Stimulated activated CD4-positive, alpha-beta T cell treated with anti-CD3 and anti-CD28 coated beads, Interleukin-2, amount 100 ng/mL, for 4 hours (primary cell): ENCODE measurements around the gene CCDC158.
"Not testable (repeated sequence)": the region's sequence is repeated elsewhere in the genome, so short reads cannot be mapped to it uniquely, and the experiment has no call there.

Experiments
- DNase-seq: peaks from one replicate; pipeline ENCODE4 v3.0.0-alpha.2; 2020; ENCODE audit warnings: low read depth

Gene CCDC158

DNA sequence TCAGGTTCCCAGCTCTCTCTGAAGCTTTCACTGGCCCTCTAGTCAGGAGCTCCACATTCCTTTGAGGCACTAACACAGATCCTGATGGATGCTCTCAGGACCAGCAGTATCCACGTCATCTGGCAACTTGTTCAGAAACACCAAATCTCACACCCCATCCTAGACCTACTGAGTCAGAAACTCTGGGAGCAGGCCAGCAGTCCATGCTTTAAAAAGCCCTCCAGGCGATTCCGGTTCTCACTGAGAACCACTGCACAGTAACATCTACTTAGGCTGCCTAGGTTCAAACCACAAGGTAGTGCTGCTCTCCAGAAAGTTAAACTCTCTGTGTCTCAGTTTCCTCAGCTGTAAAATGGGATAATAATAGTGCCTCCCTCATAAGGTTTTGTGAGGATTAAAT, 55.3 kb downstream of the CCDC158 start:
- DNase-seq = no peak

DNA sequence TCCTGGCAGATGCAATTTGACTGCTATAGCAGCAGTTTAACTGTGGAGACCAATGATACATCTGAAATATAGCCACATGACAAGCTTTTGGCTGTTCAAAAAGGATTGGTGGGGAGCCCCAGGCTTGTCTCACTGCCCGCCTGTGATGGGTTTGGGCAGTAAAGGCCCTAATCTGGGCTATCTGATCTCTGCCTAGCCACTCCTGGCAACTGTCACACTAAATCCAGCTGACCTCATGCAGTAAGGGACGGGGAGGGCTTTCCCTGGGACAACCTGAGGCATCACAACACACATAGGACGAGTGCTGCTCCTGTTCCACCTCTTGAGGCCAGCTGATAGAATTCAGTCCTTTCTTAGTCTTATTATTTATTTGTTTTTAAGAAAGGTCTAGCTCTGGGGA, 56.2 kb downstream of the CCDC158 start:
- no peak for DNase-seq

DNA sequence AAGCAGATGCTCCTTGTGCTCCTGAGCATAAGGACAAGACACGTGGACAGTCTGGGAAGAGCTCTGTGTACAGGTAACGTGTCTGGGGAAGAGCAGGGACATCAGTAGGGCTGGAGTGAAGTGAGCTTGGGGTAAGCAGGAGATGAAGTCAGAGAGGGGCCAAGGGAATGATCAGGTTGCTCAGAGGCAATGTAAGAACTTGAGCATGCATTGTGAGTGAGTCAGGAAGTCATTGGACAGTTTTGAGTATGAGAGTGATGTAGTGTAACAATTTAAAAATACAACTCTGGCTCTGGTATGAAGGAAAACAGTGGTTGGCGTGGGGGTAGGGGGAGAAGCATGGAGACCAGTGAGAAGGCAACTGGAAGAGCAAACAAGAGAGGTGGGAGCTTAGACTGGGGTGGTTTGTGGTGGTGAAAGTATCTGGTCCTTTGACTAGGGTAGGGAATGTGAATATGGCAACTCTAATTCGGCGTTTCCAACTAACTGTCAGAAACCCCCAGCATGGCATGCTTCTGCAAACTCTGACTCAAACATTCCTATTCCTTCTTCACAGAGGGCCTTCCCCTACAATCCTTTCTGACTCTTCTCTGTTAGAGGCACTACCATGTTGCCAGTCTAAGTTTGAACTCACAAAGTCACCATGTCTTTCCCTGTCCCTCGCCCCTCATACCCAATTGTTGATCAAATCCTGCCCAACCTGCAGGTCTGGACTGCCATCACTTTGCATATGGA, 57.2 kb downstream of the CCDC158 start:
- DNase-seq = no peak

DNA sequence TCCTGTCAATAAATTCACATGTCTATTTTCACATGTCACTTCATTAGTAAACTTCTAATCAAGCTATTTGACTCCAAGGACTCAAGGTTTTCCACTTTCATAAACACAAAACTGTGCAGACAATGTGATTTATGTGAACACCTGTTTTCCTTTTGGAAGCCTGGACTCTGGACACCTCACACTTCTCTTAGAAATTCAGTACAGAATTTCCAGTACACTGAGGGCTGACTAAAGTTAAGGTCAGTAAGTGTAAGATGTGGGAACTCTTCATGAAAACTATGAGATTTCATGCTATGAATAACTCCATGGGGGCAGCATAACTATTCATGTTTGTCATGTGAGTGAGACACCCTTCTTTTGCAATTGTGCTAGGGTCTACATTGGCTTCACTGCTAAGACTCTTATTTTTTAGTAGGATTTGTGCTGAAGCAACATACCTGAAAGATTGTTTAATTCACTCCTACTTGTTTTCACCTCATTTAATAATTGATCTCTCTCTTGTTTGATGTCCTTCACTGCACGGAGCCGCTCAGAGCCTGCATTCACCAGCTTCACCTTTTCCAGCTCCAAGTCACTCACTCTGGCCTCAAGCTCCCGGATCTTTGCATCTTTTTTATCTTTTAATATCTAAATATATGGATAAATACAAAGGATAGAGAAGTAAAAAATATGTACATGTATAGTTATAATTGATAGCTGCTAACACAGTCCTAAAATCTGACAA, 59.1 kb downstream of the CCDC158 start:
- DNase-seq = no peak

DNA sequence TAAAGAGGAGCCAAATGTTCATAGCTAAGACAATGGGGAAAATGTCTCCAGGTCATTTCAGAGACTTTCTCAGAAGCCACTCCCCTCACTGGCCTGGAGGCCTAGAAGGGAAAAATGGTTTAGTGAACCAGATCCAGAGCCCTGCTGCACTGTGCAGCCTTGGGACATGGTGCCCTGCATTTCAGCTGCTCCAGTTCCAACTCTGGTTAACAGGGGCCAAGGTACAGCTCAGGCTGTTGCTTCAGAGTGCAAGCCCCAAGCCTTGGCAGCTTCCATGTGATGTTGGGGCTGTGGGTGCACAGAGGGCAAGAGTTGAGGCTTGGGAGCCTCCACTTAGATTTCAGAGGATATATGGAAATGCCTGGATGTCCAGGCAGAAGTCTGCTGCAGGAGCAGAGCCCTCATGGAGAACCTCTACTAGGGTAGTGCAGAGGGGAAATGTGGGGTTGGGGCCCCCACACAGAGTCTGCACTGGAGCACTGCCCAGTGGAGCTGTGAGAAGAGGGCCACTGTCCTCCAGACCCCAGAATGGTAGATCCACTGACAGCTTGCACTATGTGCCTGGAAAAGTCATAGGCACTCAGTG, 61.0 kb downstream of the CCDC158 start:
- DNase-seq = not testable (repeated sequence)

DNA sequence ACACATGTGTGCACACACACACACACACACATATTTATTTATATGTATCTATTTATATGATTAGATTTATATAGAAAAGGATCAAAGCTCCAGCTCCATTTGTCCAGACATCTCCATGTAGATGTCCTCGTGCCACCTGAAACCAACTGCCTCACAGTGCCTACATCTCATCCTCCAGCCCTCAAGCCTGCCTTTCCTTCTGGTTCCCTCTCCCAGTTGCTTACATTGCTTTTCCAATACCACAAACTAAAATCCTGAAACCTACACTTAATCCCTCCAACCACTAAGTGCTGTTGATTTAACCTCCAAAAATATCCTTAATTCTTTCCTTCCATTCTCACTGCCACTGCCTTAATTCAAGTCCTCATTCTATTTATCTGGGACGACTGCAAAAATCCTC, 63.0 kb downstream of the CCDC158 start:
- DNase-seq = no peak

DNA sequence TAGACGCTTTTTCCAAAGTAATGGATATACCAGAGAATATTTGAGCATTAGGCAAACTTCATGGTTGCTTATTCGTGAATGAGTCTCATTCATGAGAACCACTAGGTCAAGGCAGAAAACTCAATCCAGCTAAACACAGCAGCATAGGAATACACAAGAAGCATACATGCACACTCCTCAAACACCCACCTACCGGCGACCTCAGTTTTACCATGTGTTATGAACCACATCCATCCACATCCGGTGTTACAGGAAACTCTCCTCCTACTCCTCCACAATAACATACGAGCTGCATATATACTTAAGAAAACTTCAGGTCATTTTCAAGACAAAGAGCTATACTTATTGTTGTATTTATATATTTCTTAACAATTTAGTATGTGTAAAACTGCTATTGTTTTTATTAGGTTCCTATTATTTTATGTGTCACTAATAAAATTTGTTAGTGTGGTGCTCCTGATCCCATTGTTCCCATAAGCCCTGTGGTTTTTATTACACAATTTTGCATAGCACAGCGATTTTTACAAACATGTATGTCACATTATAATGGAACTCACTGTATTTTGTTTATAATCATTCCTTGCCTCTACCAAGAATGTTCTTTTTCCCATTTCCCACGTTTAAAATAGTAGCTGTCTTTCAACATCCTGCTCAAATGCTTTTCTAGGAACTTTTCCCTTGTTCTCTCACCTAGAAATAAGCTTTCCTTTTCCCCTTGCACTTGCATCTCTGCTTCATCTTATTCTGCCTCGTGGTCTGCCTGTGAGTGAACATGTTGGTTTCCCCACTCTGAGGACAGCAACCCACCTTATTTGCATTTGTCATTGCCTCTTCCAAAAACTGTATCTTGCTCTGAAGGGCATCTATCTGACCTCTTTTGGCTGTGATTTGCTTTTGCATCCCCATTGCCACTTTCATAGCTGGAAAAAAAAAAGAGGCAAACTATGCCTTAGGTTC, 66.1 kb downstream of the CCDC158 start:
- DNase-seq = no peak

DNA sequence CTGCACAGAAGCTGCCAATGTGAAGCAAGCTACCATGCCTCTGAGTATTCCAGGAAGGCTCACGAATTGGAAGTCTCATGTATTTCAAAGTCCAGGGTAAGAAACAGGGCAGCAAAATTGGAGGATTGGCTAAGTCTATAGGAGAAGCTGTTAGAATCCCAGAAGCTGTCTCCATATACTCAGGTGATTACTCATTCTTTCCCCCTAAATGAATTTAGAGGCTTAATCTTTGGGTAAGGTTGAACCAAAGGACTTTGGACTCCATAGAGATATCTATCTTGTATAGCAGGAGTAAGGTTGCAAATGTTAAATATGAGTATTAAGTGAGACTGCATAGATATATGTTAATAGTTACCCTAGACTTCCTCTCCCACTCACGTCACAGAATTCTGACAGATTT, 78.1 kb downstream of the CCDC158 start:
- no peak for DNase-seq

DNA sequence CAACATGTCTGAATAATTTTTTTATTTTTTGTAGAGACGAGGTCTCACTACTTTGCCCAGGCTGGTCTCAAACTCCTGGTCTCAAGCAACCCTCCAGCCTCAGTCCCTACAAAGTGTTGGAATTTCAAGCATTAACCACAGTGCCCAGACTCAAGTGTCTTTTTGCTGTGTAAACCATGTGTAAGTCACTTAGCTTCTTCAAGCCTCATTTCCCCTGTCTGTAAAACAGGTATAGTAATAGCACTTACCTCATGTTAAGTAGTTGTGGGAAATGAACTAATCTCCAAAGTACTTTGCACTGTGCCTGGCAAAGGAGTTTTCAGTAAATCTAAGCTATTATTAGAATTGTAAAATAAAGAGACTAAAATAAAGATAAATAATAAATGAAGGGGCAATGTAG, 78.8 kb downstream of the CCDC158 start:
- no peak for DNase-seq

DNA sequence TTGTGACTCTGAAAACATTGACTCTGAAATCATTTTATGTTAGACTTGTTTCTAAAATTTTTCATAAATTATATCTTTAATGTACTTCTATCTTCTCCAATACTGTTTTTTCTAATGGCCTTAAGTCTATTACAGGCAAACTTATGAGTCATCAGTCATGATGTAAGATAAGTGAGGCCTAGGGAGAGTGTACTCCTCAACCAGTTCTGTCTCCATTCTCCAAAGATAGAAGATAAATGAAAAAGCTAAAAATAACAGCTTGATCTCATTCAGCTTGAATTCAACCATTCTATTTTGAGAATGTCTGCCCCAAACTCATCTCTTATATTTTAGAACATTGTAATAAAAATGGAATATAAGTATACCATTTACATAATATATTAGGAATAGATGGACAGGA, 79.9 kb downstream of the CCDC158 start:
- no peak for DNase-seq

DNA sequence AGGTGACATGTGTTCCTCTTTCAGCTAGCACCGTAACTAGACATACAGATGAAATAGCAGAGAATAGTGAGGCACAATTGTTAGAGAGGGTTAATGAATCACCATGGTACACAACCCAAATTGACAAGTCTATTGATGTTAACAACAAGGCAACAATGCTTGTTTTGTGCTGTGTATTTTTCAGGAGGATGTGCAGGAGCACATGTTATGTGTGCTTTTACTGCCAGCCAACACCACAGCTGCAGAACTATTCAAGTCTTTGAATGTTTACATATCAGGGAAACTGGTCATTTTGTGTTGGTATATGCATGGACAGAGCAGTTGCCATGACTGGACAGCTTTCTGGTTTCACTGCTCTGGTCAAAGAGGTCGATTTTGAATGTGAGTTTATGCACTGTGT, 81.6 kb downstream of the CCDC158 start:
- DNase-seq = no peak

DNA sequence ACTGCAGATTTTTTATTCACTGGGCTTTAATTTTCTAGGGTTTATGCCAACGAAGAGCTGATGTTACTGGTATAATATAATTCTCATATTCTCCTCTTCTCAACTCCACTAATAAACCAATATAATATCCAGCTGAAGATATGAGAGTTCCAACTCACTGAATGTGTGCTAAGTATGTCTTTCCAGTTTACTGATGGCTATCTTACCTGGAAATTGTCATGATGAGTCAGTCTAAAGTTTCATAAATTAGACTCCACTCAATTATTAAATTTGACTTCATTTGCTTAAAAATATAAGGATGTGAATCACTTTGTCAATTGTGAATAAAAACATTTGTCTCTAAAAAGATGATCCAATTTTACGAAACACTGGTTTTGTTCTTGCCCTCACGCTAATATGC, 86.1 kb downstream of the CCDC158 start:
- DNase-seq = no peak

DNA sequence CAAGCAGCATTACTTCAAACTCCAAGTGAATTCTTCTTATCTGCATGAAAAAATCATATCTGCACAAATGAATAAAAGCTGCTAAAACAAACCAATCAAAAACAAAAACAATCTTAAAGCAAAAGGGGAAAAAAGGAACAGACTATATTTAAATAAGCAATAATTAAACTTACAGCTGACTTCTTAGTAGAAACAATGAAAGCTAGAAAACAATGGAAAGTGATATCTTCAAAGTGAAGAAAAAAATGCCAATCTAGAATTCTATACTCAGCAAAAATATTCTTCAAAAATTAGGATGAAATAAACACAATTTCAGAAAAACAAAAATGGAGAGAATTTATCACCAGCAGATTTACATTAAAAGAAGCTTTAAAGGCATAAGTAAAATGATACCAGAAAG, 94.4 kb downstream of the CCDC158 start:
- no peak for DNase-seq

DNA sequence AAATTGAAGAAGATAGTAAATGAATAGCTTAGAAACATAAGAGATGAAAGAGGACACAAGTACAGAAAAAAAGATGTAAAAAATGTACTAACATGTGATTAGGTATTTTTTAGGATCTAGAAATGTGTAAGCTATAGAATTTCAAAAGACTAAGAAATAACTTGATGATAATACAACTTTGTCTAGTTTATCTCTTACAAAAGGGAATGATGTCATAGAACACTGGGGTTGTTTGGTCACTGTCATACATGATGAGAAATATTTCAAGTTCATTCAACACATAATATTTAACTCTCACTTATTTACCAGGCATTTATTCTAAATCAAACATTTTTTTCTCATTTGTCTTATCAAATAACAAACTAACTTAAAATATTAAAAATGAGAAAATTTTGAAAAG, 95.9 kb downstream of the CCDC158 start:
- no peak for DNase-seq

DNA sequence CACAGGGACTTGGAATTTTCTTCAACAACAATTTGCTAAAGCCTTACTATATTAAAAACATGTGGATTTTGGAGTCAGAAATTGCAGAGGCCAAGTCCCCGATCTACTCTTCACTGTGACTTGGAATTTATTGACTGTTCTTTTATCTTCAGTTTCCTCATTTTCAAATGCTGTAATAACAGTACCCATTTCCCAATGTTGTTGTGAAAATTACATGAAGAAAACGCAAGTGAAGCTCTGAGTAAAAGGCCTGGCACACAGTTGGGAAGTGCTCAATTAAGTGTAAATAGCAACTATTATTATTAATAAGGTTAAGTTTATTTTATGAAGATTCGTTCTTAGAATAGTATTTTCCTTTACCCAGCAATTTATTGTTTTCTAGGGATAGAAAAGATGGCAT, 98.7 kb downstream of the CCDC158 start:
- DNase-seq = no peak

DNA sequence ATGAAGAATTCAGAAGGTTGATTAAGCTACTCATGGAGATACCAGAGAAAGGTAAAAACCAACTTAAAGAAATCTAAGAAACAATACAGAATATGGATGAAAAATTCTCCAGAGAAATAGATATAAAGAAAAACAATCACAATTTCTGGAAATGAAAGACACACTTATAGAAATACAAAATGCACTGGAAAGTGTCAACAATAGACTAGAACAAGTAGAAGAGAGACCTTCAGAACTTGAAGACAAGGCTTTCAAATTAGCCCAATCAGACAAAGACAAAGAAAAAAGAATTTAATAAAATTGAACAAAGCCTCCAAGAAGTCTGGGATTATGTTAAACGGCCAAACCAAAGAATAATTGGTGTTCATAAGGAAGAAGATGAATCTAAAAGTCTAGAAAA, 104.8 kb downstream of the CCDC158 start:
- DNase-seq = no peak

DNA sequence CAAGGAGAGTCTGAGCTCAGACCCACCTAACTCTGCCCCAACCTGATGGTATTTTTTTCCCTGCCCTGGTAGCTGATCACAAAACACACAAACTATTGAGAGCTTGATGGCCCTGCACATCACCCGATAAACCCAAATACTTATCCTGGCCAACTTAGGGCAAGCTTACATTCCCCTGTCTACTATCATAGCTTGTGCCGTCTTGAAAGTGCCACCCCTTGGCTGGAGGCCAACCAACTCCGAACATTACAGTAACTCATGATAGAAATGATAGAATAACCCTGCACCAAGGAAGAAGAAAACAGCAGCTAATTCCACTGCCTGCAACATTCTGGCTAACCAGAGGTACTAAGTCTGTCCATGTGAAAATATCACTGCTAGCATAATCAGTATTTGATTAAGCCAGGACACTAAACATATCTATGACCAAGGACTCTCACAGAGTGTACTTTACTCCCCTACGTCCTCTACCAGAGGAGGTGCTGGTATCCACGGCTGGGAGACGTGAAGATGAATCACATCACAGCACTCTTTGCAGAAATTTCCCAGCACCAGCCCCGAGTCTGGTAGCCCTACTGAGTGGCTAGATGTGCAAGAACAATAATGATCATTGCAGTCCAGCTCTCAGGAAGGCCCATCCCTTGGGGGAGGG, 105.5 kb downstream of the CCDC158 start:
- no peak for DNase-seq

DNA sequence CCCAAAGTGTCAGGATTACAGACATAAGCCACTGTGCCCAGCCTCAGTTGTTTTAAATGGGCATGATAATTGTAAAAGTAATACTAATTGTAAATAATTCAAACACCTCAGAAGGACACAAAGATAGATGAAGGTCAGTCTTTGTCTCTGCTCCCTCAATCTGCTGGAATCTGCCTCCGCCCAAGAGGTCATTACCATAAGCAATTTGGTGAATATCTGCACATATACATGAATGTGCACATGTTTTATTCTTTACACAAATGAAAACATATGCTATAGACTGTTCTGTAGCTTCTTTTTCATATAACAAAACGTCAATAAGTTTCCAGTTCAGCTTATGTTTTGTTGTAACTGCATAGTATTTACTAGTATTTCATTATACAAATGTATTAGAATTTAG, 107.4 kb downstream of the CCDC158 start:
- no peak for DNase-seq

DNA sequence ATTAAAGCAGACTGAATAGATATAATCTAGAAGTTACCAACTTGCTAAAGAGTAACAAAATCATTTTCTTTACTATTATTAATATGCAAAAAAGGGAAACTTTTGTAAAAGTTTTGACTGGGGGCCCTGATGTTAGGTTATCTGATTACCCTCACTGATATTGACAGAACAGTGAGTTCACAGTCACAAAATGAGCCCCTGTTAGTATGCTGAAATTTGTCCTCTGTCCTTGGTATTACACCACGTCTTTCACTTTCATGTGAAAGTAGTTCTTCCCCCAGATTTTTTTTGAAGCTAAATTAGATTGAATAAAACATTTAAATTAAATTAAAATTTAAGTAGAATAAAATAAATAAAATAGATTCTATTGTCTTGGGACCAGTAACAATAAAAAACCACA, 108.5 kb downstream of the CCDC158 start:
- DNase-seq = no peak

DNA sequence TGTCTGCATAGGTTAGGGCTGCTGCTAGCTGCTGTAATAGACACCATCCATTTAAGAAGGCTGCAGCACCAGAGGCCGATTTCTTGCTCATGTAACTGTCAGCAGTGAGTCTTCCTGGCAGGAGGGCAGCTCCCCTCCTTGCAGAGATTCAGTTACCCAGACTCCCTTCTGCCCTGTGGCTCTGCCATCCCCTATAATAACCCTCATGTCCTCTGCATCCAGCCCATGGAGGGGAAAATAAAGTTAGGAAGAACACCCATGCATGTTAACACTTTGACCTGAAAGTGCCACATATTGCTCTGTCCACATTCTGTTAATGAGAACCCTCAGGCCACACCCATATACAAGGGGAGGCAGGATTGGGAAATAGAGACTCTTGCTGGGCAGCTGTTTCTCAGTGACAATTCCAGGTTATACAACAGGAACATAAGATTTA, 109.0 kb downstream of the CCDC158 start:
- DNase-seq = no peak

DNA sequence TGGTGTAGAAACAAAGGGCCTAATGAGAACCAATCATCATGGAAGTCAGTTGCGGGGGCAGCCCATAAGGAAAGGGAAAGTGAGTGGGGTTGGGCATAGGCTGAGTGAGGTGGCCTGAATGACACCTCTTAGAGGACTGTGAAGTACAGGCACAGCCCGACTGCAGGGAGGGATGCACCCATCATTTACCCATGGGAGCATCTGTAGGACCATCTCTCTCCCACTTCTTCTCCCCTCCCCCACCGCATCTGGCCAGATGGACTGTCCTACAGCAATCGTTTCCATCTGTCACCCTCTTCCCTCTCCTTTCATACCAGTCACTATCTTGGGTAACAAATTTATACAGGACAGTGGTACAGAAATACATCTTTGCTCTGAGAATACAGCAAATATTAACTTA, 110.3 kb downstream of the CCDC158 start:
- DNase-seq = no peak
